ENCODE data around the gene RDH13.
"Not testable (repeated sequence)": the region's sequence is repeated elsewhere in the genome, so short reads cannot be mapped to it uniquely, and the experiment has no call there.

RDH13 gene

DNA sequence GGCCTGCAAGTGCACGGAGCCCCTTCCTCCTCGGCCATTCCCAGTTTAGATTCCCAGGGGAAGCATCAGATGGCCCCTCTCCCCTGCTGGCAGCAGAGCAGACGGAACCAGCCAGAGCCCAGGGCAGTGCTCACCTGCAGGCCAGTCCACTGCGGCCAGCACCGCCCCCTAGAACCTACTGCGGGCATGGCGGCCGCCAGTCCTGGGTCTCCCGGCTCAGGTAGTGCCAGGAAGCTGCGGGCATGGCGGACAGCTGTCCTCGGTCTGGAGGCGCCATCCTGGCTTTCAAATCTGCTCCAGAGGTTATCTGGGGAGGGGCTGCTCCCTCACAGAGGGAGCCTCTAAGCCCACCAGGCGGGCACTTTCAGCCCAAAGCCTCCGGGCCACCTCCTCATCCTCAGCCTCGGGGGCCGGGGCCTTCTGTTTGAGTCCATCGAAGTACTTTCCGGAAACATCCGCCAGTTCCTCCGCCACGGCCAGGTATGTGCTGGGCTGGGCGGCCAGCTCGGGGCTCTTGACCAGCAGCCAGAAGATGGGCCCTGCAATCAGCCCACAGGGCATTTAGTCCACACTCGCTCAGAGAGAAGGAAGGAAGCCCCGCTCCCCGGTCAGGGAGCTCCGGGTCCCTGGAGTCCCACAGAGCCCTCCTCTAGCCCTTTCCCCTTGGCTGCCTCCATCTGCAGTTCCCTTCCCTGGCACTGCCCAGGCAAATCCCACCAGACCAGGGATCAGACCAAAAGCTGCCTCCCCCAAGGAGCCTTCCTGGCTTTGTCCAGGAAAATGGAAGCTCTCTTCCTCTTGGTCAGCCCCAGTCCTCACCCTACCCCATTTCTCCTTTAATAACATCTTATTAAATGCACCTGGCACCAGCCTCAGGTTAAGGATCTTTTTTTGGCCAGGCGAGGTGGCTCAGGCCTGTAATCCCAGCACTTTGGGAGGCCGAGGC is 17.9 kb downstream of the RDH13 start:
- no peak for DNase-seq (ENCODE audit: low spot score)

DNA sequence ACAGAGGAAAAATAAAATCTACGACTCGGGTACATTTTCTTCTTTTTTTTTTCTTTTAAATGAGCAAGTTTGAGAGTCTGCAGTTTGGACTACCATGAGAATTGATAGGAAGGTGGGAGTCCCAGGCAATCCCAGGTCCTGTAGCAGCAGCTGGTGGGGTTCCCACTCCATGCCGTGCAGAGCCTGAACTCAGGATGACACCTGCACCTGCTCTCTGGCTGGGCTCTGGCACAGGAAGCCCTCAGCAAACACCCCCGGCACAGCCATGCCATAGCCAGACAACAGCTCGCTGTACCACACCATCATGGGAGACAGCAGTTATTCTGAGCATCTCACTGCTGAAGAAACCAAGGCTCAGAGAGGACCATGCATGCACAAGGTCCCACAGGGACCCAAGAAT is 18.7 kb downstream of the RDH13 start:
- DNase-seq (ENCODE audit: low spot score): no peak

DNA sequence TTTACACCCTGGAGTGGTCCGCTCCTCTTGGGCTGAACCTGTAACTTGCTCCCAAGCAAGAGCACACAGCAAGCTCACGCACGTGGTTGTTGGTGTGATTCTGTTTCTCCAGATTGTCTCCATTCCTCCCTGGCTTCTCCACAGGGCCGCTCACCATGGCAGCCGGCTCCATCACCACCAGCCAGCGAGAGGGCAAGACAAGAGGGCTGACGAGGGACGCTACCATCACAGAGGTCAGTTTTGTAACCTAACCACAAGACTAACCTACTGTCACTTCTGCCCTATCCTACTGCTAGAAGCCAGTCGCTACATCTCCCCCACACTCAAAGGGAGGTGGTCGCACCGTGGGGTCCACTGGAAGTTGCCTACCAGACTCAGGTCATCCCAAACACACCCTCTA is 20.3 kb downstream of the RDH13 start:
- no peak for DNase-seq (ENCODE audit: low spot score)

DNA sequence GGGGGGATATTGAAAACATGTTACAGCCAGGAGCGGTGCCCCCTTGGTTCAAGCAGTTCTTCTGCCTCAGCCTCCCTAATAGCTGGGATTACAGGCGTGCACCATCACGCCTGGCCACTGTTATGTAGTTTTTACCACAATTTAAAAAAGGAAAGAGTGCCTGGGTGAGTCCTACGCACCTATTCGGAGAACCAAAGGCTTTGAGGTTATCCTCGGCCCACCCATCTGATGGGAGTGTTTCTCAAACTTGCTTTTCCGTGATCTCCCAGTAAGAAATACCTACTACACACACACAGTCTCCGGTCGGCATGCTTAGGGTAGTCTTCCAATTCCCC is 20.6 kb downstream of the RDH13 start:
- no peak for DNase-seq (ENCODE audit: low spot score)

DNA sequence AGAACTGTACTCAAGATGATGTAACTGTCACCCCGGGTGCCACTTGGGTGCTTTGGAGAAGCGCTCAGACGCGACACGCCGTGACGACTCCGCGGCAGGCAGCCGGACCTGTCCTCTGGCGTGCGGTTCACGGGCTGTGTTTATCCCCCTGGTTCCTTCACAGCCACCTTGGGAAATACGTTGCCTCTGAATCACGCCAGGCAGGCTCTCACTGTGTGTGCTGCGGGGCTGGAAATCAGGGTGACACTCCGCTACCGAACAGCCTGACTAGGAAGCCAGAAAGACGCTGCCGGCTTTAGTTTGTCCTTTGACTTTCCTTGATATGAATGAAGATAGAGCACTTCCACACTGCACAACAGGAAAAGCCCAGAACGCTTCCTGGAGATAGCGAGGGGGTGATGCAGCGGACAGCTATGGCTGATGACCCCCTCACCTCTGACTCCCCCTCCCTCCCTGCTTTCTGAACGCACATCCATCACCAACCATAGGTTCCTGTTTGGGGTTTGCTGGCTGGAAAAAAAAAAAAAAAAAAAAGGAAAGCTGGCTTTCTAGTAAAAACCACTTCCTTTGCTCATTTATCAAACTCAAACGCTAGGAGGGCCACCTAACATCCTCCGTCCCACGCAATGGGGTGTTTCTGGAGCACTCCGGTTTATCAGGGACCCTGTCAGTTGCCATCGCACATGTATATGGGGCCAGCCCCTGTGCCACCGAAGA is 21.2 kb downstream of the RDH13 start:
- no peak for DNase-seq (ENCODE audit: low spot score)

DNA sequence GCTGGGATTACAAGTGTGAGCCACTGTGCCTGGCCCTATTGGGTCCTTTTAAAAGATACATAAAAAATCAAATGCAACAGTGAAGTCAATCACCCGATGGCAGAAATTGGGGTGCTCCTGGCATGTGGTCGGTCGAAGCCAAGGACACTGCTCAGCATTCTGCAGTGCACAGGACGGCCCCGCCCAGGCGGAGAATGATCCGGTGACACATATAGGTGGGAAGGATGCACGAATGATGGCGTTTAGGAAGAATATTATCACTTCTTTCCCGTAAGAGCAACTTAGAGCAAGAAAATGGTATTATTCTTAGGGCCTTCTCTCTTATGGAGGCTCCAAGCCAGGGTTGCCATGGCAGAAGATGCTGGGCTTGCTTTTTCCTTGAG is 21.7 kb downstream of the RDH13 start:
- DNase-seq (ENCODE audit: low spot score): no peak

DNA sequence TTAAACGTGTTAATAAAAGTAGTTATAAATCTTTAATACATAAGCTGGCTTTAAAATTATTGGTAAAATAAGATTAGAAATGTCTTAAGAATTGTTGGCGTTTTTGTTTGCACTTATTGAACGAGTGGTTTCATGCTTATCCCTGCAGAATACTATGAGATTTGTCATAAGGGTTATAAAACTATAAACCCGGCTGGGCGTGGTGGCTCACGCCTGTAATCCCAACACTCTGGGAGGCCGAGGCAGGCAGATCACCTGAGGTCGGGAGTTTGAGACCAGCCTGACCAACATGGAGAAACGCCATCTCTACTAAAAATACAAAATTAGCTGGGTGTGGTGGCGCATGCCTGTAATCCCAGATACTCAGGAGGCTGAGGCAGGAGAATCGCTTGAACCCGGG is 22.3 kb downstream of the RDH13 start:
- DNase-seq (ENCODE audit: low spot score): not testable (repeated sequence)

DNA sequence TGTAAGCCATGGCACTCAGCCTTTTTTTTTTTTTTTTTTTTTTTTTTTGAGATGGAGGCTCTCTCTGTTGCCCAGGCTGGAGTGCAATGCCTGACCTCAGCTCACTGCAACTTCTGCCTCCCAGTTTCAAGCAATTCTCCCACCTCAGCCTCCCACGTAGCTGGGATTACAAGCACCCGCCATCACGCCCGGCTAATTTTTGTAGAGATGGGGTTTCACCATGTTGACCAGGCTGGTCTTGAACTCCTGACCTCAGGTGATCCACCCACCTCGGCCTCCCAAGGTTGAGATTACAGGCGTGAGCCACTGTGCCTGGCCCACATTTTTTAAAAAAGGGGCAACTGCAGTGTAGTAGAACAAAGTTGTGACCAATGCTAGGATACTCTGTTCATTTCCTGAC is 25.3 kb downstream of the RDH13 start:
- not testable (repeated sequence) for DNase-seq (ENCODE audit: low spot score)

DNA sequence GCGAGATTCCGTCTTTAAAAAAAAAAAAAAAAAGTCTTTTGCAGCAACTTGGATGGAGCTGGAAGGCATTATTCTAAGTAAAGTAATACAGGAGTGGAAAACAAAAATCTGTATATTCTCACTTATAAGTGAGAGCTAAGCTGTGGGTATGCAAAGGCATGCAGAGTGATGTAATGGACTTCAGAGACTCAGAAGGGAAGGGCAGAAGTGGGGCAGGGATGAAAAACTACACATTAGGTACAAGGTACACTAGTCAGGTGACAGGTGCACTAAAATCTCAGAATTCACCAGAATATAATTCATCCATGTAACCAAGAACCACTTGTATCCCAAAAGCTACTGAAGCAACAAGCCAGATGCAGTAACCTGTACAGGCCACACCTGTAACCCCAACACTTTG is 26.9 kb downstream of the RDH13 start:
- DNase-seq (ENCODE audit: low spot score): no peak

DNA sequence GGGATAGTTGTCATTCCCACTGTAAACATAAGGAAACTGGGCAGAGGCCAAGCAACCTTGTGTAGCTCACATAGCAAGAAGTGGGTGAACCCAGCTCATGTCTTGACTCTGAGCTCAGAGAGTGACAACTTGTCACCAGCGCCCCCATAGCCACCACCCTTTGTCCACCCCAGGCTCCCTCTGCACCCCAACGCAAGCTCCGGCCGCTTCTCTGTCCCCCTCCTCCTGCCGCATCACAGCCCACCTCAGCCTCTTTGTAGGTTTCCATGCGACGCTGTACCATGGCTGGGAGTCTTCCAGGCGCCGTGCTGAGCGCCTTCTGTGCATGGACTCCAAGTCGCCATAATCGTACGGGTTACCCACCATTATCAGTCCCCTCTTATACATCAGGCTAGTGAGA is 28.2 kb downstream of the RDH13 start:
- DNase-seq (ENCODE audit: low spot score): no peak

DNA sequence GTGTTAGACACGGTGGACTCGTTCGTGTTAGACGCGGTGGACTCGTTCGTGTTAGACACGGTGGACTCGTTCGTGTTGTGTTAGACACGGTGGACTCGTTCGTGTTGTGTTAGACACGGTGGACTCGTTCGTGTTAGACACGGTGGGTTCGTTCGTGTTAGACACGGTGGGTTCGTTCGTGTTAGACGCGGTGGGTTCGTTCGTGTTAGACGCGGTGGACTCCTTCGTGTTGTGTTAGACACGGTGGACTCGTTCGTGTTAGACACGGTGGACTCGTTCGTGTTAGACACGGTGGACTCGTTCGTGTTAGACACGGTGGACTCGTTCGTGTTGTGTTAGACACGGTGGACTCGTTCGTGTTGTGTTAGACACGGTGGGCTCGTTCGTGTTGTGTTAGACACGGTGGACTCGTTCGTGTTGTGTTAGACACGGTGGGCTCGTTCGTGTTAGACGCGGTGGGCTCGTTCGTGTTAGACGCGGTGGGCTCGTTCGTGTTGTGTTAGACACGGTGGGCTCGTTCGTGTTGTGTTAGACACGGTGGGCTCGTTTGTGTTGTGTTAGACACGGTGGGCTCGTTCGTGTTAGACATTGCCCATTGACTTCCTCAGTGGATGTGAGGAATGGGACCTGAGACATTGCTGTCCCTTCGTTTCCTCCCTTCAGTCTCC is 29.8 kb downstream of the RDH13 start:
- DNase-seq (ENCODE audit: low spot score): not testable (repeated sequence)

DNA sequence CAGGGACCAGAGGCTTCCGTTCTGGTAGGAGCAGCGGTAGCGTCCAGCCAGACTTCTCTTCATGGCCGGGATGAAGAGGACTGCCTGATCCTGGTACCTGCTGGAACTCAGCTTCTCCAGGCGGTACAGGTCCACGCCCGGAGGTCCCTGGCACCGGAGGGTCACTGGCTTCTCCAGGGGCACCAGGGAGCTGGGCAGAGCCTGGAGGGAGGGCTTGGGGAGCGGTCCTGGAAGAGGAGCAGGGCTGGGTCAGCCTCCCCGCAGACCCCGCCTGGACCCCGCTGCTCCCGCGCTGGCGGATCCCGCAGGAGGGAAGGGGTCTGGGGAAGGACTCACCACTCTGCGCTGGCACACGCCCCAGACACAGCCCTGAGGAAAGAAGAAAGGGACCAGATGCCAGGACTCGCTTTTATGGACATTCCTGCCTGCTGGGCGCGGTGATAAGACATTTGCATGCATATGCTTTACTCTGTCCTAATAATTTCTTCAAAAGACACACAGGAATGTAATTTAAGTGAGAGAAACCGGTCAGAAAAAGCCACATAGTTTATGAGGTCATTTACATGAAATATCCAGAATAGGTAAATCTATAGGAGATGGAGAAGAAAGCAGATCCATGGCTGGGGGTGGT is 30.7 kb downstream of the RDH13 start:
- no peak for DNase-seq (ENCODE audit: low spot score)

DNA sequence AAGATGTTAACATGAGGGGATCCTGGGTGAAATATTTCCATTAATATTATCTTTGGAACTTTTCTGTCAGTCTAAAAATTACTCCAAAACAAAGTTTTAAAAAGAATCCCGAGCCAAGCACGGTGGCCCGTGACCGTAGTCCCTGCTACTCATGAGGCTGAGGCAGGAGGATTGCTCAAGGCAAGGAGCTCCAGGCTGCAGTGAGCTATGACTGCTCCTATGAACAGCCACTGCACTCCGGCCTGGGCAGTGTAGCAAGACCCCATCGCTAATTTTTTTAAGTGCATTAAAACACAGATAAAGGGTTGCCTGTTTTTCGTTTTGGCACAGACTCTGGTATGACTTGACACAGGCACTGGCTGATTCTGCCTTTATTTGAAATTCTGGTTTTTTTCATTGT is 31.8 kb downstream of the RDH13 start:
- no peak for DNase-seq (ENCODE audit: low spot score)

DNA sequence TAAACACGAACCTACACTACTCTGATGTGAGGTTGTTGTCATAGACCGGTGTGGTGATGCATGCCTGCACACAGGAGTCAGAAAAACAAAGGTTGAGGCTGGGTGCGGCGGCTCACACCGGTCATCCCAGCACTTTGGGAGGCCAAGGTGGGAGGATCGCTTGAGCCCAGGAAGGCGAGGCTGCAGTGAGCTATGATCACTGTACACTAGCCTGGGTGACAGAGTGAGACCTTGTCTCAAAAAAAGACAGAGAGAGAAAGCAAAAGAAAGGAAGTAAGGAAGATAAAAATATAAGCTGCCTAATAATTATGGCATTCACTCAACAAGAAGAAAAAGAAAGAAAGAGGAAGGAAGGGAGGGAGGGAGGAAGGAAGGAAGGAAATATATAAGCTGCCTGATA is 34.2 kb downstream of the RDH13 start:
- no peak for DNase-seq (ENCODE audit: low spot score)

DNA sequence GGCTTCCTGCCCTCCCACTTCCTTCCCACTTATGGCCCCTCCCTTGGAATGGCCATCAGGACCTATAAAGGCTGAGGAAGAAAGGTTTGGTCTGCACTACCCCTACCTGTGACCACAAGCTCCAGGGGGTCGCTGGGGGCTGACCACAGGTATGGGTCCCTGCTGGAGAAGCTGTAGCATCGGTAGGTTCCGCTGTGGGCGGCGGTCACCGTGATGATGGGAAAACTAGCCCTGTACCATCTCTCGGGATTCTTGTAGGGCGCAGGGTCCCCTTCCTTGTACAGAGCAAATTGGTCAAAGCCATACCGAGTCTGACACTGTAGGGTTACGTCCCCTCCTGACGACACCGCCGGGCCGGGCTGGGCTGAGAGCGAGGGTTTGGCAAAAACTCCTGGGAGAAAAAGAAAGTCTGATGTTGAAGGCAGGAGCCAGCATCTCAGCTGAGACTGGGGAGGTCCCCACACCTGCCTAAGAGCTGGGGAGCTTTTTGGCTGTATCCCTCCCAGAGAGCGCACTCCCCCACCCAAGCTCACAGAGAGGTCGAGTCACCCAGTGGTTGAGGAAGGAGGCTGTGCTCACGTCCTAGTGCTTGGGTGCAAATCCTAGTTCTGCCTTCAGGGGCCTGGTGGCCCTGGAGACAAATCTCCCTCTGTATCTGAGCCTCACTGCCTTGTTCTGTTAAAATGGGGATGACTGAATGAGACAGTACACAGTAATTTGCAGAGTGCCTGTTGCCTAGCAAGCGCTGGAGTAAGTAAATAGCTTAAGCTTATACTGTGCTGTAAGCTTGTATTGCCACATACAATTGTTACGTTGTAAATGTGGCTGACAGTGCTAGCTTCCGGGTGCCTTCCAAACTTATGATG is 35.2 kb downstream of the RDH13 start:
- no peak for DNase-seq (ENCODE audit: low spot score)

DNA sequence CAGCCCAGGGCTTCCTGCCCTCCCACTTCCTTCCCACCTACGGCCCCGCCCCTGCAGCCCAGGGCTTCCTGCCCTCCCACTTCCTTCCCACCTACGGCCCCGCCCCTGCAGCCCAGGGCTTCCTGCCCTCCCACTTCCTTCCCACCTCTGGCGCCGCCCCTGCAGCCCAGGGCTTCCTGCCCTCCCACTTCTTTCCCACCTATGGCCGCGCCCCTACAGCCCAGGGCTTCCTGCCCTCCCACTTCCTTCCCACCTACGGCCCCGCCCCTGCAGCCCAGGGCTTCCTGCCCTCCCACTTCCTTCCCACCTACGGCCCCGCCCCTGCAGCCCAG is 35.8 kb downstream of the RDH13 start:
- not testable (repeated sequence) for DNase-seq (ENCODE audit: low spot score)

DNA sequence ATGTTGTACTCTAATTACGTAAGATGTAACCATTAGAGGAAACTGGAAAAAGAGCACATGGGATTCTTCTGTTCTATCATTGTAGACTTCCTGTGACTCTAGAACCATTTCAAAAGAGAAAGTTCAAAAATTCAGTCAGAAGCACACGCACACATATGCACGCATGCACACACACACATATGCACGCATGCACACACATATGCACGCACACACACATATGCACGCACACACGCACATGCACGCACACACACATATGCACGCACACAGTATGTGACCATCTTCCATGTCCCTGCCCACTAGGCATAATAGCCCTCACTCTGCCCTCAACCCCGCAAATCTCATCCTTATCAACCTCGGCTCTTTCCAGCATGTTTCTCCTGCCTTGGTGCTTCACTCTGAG is 38.8 kb downstream of the RDH13 start:
- no peak for DNase-seq (ENCODE audit: low spot score)

DNA sequence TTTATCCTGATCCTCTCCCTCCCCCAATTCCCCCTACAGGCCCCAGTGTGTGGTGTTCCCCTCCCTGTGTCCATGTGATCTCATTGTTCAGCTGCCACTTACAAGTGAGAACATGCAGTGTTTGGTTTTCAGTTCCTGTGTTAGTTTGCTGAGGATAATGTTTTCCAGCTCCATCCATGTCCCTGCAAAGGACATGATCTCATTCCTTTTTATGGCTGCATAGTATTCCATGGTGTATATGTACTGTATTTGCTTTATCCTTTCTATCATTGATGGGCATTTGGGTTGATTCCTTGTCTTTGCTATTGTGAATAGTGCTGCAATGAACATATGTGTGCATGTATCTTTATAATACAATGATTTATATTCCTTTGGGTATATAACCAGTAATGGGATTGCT is 42.6 kb downstream of the RDH13 start:
- not testable (repeated sequence) for DNase-seq (ENCODE audit: low spot score)

DNA sequence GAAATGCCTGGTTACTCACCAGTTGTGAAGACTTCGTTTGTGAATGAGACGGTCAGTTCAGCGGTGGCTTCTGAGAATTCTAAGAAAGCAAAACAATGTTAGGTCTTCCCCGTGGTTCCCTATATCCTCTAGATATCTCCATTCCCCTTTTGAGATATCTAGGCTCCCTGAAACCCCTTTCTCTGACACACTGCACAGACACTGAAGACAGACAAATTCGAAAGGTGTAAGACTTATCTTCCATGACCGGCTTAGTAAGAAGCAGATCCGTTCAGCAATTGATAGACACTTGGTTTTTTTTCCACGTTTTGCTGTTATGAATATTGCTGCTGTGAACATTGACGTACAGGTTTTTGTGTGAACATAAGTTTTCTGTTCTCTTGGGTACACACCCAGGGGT is 44.3 kb downstream of the RDH13 start:
- no peak for DNase-seq (ENCODE audit: low spot score)

DNA sequence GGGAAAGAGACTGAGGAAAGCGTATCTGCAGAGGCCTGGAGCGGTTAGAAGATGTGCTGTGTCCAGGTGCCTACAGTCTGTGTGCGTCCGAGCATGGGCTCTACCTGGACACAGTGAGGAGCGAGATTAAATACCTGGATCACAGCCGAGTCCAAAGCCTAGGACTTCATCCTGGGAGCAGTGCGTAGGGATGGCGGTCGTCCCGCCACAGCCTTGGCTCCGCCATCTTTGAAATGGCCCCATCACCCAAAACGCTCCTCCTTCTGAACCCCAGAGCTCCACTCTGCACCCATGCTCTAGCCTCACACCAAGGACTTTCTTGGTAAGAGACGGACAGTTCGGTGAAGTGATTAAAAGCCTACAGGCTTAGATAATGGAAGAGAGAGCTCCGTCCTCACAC is 44.7 kb downstream of the RDH13 start:
- no peak for DNase-seq (ENCODE audit: low spot score)

DNA sequence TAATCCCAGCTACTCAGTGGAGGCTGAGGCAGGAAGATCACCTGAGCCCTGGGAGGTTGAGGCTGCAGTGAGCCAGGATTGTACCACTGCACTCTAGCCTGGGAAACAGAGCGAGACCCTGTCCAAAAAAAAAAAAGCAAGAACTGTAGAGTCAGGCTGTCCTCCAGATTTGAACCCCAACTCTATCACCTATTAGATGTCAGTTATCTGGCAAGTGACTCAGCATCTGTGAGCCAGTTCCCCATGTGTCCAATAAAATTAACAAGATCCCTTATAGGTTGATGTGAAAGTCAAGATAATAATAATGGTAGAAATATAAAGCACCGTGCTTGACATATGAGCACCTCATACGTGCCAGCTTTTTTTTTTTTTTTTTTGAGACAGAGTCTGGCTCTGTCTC is 46.9 kb downstream of the RDH13 start:
- no peak for DNase-seq (ENCODE audit: low spot score)

DNA sequence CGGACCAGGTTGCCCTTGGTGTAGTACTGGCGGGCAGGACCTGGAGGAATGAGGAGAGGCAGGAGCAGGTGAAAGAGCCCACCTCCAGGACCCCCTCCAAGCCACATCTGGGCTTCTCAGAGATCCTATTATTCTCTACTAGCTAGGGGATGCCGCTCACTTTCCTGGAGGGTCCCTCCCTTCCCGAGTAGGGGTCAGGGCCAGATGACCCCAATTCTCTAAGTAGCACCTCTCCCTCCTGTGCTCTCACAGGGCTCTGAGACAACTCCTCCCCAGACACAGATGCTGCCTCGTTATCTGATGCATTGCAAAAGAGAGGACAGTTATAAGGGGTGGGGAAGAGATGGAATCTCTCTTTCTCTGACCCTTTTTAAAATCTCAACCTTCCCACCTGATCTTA is 47.8 kb downstream of the RDH13 start:
- DNase-seq (ENCODE audit: low spot score): no peak
